HUES48 (cell line): ENCODE results near the gene CEP192.

Experiments
- H3K27ac ChIP-seq: one replicate; pipeline ENCODE4 v1.7.0; 2013; ENCODE audit warnings: low read depth, low read length, inconsistent platforms
- H3K27me3 ChIP-seq: 2 replicates; pipeline ENCODE4 v1.6.1; 2013; ENCODE audit warnings: mild to moderate bottlenecking, low read length; ENCODE audit not compliant: control insufficient read depth, insufficient read depth
- H3K36me3 ChIP-seq: 2 replicates; pipeline ENCODE4 v1.6.1; 2013; ENCODE audit warnings: low read length; ENCODE audit not compliant: control insufficient read depth, insufficient read depth
- H3K4me1 ChIP-seq: 2 replicates; pipeline ENCODE4 v1.6.1; 2013; ENCODE audit warnings: mild to moderate bottlenecking, low read length; ENCODE audit not compliant: control insufficient read depth, insufficient read depth
- H3K4me3 ChIP-seq: 2 replicates; pipeline ENCODE4 v1.5.1; 2013; ENCODE audit warnings: mild to moderate bottlenecking, low read depth, low read length
- H3K9ac ChIP-seq: 2 replicates; pipeline ENCODE4 v1.6.1; 2013; ENCODE audit warnings: mild to moderate bottlenecking, low read depth, low read length, moderate library complexity
- H3K9me3 ChIP-seq: 2 replicates; pipeline ENCODE4 v1.6.1; 2013; ENCODE audit warnings: low read length; ENCODE audit not compliant: control insufficient read depth, insufficient read depth

CEP192 gene

DNA sequence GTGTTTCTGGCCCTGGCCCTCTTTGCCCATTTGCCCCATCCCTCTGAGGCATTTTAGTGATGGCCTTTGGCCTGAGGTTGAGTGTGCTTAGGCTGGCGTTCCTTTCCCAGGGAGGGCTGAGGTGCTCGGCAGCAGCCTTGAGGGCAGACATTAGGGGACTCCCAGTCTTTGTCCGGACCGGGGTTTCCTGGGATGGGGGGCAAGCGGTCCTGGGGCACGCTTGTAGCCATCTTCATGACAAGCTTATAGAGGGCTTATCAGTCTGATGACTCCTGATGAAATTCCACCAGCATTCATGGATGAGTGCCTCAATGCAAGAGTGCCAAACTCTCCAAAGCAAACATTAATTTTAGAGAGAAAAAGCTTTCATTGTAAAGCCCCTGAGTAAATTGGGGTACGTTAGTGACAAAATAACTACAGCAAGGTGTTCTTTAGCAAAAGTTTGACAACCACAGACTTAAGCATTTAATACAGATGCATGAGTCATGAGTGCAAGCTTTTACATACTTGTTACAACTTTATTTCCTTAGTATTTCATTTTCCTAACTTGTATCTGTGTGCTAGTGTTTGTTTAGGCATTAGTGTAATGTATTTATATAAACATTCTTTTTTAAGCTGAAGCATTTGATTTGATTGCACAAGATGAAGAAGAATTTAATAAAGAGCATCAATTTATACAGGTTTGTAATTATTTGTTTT is 45.6 kb downstream of the CEP192 start:
- peaks cover 48% of the 10 kb centered on the region for H3K36me3 ChIP-seq
- no peak overlapping the region for H3K27ac ChIP-seq

DNA sequence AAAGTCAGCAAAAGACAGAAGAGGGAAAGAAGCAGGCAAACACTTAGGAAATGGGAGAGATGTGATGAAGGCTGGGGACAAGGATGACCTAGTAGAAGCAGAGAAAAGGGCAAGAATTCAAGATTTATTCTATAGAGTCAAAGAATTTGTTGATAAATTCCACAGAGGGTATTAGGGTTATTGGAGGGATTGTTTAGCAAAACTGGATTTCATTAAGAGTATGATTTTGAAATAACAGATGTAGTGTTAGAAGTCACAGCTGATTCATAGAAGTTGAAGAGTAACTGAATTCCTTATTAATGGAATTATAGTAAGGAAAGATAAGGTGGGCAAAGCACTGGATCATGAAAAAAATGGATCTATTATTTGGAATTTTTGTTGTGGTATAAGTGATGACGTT is 48.6 kb downstream of the CEP192 start:
- Histone ChIP-seq H3K27me3 (no peaks in the 10 kb centered on the region), H3K9me3 (no peaks in the 10 kb centered on the region), H3K4me1 (no peaks in the 10 kb centered on the region), H3K4me3 (no peak overlapping the region), H3K9ac (no peak overlapping the region), H3K27ac (no peak overlapping the region), H3K36me3 (peaks cover 45% of the 10 kb centered on the region)

More for the DNA sequence above, 45.6 kb downstream of the CEP192 start:
- Histone ChIP-seq H3K9me3 (no peaks in the 10 kb centered on the region), H3K27me3 (no peaks in the 10 kb centered on the region), H3K4me3 (no peak overlapping the region), H3K4me1 (no peaks in the 10 kb centered on the region), H3K9ac (no peak overlapping the region)

DNA sequence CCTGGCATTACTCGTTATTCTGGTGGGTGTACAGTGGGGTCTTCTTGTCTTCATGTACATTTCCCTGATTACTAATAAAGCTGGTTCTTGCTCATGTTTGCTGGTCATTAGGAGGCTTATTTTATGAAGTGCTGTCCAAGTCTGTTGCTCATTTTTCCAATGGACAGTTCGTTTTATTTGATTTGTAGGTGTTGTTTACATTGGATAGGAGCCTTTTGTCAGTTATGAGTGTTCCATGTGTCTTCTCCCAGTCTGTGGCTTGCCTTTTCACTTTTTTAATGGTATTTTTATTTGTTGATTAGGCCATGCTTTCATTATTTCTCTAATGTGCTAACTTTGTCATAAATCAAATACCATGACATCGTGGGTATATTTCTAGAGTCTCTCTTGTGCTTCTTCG is 51.9 kb downstream of the CEP192 start:
- Histone ChIP-seq H3K4me3 (no peak overlapping the region), H3K9me3 (no peaks in the 10 kb centered on the region), H3K4me1 (no peaks in the 10 kb centered on the region), H3K27me3 (no peaks in the 10 kb centered on the region), H3K36me3 (peaks cover 43% of the 10 kb centered on the region), H3K9ac (no peak overlapping the region), H3K27ac (no peak overlapping the region)

DNA sequence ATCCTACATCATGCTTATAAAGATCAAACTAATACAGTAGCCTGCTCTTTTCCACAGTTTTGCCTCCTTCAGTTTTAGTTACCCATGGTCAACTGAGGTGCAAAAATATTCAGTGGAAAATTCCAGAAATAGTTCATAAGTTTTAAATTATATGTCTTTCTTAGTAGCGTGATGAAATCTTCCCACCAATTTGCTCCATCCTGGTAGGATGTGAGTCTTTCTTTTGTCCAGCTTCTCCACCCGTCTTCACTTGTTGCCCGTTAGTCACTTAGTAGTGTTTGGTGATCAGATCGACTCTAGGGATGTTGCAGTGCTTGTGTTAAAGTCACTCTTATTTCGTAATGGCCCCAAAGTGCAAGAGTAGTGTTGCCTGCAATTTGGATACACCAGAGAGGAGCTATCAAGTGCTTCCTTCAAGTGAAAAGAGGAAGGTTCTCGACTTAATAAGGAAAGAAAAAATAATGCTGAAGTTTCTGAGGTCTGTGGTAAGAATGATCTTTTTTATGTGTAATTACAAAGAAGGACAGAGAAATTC is 57.0 kb downstream of the CEP192 start:
- Histone ChIP-seq H3K36me3 (peaks cover 66% of the 10 kb centered on the region), H3K9ac (no peak overlapping the region), H3K4me3 (no peak overlapping the region), H3K27ac (no peak overlapping the region), H3K27me3 (no peaks in the 10 kb centered on the region), H3K4me1 (no peaks in the 10 kb centered on the region), H3K9me3 (no peaks in the 10 kb centered on the region)

DNA sequence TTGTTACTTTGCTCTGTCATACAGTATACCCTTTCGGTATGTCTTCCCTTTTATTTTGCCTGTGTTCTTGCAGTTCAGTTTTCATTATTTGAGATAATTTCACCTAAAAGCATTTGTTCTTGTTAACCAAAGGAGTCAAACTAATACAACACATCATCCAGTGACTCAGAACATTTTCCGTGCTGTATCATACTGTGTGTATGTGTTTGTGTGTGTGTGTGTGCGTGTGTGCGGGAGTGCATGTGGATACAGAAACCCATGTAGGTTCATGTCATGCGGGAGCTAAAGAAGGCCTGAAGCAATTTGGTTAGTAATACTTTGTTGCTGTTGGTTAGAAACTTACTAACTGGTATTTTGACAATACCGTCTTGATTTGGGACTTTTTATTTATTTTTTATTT is 60.0 kb downstream of the CEP192 start:
- no peak overlapping the region for H3K9ac ChIP-seq
- H3K27ac ChIP-seq: no peak overlapping the region
- H3K4me3 ChIP-seq: no peak overlapping the region
- no peaks in the 10 kb centered on the region for H3K27me3 ChIP-seq
- H3K9me3 ChIP-seq: no peaks in the 10 kb centered on the region
- peaks cover 84% of the 10 kb centered on the region for H3K36me3 ChIP-seq
- H3K4me1 ChIP-seq: no peaks in the 10 kb centered on the region

DNA sequence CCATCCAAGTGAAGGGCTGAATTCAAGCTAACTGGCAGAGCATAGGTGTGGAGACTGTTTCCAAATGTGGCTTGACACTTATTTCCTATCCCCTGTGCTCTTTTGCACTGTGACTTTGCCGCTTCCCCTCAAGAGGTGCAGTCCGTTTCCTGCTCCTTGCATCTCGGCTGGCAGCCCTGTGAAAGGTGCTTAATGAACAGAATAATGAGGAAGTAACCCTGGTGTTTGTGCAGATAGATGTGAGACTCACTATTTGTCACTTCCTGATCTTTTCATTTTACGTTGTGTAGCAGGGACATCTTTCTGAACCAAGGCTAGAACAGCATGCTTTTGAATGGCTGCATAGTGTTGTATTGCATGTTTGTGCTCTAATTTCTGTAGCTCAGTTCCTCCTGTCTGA is 60.8 kb downstream of the CEP192 start:
- Histone ChIP-seq H3K27me3 (no peaks in the 10 kb centered on the region), H3K4me3 (no peak overlapping the region), H3K36me3 (peaks cover 87% of the 10 kb centered on the region), H3K27ac (no peak overlapping the region), H3K9ac (no peak overlapping the region), H3K9me3 (no peaks in the 10 kb centered on the region), H3K4me1 (no peaks in the 10 kb centered on the region)

DNA sequence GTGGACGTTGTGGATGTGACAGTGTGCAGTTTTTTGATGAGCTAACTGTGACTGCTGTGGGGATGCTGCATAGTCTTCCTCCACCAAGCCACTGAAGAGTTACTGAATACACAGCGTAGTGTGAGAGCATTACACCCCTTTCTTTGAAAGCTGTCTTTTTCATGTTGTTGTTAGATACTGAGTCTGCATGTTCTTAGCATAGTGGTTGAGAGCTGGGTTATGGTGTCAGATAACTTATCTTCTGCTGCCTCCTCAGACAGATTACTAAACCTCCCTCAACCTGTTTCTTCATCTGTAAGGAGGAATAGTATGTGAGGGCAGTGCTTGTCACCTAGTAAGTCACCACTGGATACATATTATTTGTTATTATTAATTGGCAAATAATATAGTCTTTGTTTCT is 63.2 kb downstream of the CEP192 start:
- Histone ChIP-seq H3K9ac (no peak overlapping the region), H3K27ac (no peak overlapping the region), H3K27me3 (no peaks in the 10 kb centered on the region), H3K36me3 (peaks cover 91% of the 10 kb centered on the region), H3K4me1 (no peaks in the 10 kb centered on the region), H3K4me3 (no peak overlapping the region), H3K9me3 (no peaks in the 10 kb centered on the region)

DNA sequence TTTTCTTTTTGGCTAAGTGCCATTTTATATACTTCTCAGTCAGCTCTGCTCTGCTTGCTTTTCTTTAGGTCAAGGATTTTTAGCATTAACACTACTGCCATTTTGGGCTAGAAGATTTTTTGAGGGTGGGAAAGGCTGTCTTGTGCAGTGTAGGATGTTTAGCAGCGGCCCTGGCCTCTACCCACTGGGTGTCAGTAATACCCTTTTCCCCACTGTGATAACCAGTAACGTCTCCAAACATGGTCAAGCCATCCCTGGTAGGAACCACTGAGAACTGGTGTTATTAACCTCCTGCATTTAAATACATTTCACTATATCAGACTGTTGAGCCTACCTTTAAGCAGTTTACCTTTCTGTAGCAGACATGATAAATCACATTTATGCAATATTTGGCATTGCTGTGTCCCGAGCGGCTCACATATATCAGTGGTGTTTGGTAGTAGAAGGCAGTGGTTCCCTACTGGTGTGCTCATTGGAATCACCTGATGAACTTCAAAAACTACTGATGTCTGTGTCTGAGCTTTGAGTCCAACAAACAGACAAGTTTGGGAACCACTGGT is 70.5 kb downstream of the CEP192 start:
- Histone ChIP-seq H3K9me3 (no peaks in the 10 kb centered on the region), H3K27me3 (no peaks in the 10 kb centered on the region), H3K9ac (no peak overlapping the region), H3K4me3 (no peak overlapping the region), H3K27ac (no peak overlapping the region), H3K36me3 (peaks cover 74% of the 10 kb centered on the region), H3K4me1 (peaks cover 8% of the 10 kb centered on the region)

DNA sequence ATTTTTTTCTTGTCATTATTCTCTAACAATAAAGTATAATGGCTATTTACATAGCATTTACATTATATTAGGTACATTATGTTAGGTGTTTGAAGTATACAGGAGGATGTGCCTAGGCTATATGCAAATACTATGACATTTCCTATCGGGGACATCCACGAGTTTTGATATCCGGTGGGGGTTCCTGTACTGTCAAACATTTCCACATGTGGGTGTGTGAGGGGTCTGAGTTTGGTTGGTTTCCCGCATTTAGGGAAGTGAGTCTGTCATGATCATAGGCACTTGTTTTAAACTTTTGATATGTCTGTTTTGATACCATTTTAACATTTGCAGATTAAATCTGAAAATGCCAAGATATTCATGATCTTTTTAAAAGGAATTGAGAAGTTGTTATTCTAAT is 76.0 kb downstream of the CEP192 start:
- Histone ChIP-seq H3K4me1 (peaks cover 13% of the 10 kb centered on the region), H3K9me3 (no peaks in the 10 kb centered on the region), H3K36me3 (peaks cover 76% of the 10 kb centered on the region), H3K27ac (no peak overlapping the region), H3K27me3 (no peaks in the 10 kb centered on the region), H3K9ac (no peak overlapping the region), H3K4me3 (no peak overlapping the region)

DNA sequence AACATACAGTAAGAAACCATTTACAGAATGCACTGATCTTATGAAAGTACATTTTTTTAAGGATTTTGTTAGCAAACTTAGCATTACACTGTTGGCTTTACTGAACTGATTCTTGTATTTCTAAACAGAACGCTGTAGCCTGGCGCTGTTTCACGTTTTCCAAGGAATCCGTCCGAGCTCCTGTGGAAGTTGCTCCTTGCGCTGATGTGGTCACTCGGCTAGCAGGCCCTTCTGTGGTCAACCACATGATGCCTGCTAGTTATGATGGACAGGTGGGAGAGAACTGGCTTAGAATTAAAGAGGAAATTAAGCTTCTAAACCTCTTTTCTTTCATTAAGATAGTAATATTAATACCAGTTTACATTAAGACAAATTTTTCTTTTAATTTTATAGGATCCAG is 76.8 kb downstream of the CEP192 start:
- H3K27ac ChIP-seq: no peak overlapping the region
- no peak overlapping the region for H3K4me3 ChIP-seq
- H3K4me1 ChIP-seq: peaks cover 13% of the 10 kb centered on the region
- H3K9ac ChIP-seq: no peak overlapping the region
- H3K36me3 ChIP-seq: peaks cover 77% of the 10 kb centered on the region
- H3K9me3 ChIP-seq: no peaks in the 10 kb centered on the region
- H3K27me3 ChIP-seq: no peaks in the 10 kb centered on the region

DNA sequence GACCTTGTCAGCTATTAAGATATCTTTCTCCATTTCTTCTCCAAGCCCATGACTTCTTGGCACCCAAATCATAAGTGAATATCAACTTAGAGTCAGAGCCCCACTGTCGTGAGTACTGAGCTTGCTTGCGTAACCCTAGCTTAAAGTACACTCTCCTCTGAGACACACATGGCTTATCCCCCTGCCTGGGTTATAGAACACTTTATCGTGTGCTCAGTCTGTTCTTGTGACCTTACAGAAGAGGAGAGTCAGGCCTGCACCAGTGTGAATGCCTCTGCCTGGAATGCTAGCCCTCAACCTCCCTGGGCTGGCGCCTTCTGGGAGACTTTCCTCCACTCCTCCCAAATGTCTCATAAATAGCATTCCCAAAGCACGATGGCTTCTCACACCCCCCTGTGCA is 79.3 kb downstream of the CEP192 start:
- Histone ChIP-seq H3K9ac (no peak overlapping the region), H3K27ac (no peak overlapping the region), H3K4me1 (peaks cover 13% of the 10 kb centered on the region), H3K27me3 (no peaks in the 10 kb centered on the region), H3K36me3 (peaks cover 93% of the 10 kb centered on the region), H3K9me3 (no peaks in the 10 kb centered on the region), H3K4me3 (no peak overlapping the region)
